NCI-H146 treated with DMSO at 0.1 percent for 48 hours (cell line): ENCODE results near the gene SCRG1.

ENCODE experiments used
- DNase-seq: peaks from one replicate; lab custom pipeline; 2025; ENCODE audit not compliant: unreplicated experiment; lab: John Stamatoyannopoulos, UW

Gene SCRG1

GRCh38 chr4:173398779-173399415 is at the start of gene SCRG1:
SCRG1 (minus strand) TSS chr4:173399116; CDS start chr4:173391414, 7,702 bp downstream.
- no peak for DNase-seq

DNA sequence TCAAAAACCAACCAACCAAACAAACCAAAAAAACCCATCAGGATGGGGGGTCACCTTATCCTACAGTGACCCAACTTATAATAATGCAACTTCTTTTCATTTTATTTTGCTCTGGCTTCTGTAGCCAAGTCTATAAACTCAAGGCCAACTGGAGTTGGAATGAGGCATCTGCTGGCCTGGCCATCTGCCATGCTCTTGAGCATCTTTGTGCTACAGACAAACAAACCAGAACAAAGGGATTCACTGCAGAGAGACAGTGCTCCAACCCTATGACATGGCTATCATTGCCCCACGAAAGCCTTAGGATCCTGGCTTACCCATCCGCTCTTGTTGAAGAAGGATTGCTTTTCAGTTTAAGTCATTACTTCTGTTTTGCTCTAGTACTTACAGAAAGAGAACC is 49.2 kb upstream of the SCRG1 start:
- DNase-seq: peak; percentile 44

DNA sequence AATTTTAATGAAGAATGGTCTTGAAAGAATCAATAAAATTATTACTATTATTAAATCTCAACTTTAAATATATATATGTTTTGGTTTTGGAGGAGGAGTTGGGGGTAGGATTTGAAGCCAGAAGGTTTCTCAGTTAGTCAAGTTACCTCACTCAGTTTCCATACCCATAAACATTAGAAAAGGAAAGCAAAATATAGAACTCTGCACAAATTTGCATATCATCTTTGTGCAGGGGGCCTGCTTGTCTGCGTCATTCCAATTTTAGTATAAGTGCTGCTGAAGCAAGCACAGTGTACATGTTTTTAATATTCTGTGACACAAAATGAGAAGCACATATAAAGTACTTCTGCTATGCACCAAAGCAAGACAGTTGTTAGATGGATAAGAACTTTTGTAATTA is 47.5 kb upstream of the SCRG1 start:
- DNase-seq: no peak

- no peak for DNase-seq
These were observed 44.2 kb upstream of the SCRG1 start for GRCh38 chr4:173443121-173443520.

DNA sequence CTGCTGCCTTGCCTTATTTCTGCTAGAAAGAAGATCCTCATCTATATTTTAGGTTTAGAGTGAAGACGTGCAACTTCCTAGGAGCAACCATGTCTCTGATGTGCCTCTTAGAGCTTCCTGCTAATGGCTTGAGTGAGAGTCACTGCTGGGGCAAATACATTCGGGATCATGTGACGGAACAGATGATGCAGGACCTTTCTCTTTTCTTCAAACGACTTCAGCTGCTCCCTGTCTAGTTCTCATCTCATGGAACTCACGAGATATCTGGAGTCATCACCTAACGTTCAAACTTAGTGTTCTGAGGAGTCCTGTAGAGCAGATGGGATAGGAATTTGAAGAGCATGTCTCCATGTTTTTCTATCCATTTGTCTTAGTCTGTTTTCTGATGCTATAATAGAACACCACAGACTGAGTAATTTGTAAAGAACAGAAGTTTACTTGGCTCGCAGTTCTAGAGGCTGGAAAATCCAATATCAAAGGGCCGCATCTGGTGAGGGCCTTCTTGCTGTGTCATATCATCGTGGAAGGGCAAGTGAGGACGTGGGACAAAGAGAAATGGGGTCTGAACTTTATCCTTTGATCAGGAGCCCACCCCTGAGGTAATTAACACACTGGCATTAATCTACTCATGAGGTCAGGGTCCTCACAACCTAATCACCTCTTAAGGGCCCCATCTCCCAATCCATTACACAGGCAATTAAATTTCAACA is 43.5 kb upstream of the SCRG1 start:
- no peak for DNase-seq

DNA sequence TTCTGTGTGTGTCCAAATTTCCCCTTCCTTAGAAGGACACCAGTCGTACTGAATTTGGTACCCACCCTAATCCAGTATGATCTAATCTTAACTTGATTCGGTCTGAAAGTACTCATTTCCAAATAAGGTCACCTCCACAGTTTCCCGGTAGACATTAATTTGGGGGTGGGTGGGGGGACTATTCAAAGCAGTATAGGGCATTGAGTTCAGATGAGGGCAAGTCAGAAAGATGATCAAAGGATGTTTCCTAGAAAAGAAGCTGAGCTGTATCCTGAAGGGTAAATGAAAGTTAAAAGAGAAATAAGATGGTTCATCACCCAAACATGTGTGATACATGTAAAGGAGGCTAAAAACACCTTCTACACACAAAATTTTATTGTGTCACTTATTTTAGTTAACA is 42.0 kb upstream of the SCRG1 start:
- no peak for DNase-seq

- DNase-seq: no peak
These were observed 37.9 kb upstream of the SCRG1 start for GRCh38 chr4:173436771-173437265.

- no peak for DNase-seq
These were observed 37.2 kb upstream of the SCRG1 start for GRCh38 chr4:173436149-173436579.

- no peak for DNase-seq
These were observed 35.3 kb upstream of the SCRG1 start for GRCh38 chr4:173434231-173434630.

GRCh38 chr4:173433447-173433846 is 34.5 kb upstream of the SCRG1 start:
- DNase-seq: no peak

DNA sequence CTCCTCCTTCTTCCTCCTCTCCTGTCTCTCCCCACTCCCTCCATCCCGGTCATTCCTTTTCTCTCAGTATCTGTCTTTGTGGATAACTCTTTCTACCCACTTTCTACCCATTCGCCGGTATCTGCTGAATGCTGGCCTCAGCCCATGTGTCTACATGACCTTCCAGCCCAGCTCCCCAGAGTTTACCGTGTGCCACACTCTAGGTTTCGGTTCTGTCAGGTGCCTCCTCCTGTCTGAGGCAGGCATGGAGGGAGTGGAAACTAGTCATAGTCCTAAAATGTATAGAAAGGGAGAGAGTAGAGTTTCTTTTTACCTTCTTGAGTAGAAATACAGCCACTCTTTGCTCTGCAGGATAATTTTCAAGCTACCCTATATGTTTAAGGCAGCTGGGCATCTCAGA is 33.5 kb upstream of the SCRG1 start:
- no peak for DNase-seq

DNA sequence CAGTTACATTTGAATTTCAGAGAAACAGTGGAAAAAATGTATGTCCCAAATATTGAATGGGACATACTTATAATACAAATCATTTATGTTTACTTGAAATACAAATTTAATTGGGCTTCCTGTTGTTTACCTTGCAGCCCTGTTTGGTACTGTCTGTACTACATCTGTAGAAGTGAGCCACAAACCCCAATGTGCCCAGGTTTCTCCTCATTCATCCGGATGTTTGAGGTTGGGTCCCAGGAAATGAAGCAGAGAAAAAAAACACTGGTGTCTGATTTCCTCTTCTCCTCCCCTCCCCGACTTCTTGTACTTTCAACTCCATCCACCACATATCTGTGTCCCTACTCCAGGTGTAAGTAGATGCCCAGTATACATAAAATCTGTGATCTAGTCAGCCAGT is 27.1 kb upstream of the SCRG1 start:
- DNase-seq: no peak

DNA sequence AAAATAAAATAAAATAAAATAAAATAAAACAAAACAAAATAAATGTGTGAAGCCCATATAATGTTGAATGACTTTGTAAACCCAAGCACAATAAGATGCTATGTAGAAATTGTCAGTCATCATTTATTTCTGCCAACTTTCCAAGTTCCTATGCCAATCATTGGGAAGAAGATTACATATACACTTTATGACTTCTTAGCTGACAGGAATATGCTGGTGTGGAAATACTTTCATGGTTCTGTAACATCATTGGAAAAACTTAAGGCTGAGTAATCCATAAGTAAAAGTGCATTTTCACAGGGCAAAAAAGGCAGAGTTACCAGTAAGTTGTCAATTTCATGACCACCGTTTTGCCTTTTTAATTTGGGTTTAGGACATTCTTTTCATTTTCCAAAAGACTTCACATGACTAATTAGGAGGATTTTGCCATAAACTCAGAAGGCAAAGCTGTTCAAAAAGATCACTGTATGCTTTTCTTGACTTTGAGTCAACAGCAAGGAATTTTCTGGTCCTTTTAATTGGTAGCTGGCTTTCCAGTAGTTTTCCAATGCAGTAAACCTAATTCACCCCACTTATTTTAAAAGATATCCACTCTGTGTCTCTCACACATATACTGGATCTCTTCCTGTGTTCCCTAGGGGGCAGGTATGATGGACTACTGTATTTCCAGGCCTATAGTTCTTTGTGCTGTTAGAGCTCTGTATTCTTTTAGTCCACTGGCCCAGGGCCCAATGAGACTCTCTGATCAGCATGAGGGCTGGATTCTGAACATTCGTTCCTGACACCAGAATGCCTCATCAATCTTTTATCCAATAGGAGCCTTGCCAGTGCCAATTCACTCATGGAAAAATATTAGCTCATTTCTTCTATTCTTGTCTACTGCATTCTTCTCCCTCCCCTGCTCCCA is 26.2 kb upstream of the SCRG1 start:
- no peak for DNase-seq

GRCh38 chr4:173420801-173421200 is 21.9 kb upstream of the SCRG1 start:
- no peak for DNase-seq

DNA sequence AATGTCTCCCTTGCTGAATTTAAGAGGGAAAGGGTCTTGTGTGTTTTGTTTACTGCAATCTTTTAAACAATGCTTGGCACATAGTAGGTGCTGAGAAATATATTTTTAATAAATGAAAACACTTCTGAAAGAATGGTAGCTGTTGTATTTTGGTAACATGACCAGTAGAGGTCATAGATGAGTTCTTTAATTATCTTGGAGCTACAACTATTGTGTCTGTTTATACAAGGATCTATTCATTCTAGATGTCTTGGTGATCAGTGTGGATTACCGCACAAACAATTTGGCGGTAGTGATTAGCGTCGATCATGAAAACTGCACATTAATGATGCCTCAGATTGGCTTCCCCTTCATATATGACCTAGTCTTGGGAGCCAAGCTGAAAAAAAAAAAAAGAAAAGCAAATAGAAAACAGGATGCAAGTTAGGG is 21.4 kb upstream of the SCRG1 start:
- DNase-seq: peak; percentile 28

GRCh38 chr4:173418639-173419038 is 19.7 kb upstream of the SCRG1 start:
- no peak for DNase-seq

GRCh38 chr4:173417833-173418232 is 18.9 kb upstream of the SCRG1 start:
- DNase-seq: no peak

DNA sequence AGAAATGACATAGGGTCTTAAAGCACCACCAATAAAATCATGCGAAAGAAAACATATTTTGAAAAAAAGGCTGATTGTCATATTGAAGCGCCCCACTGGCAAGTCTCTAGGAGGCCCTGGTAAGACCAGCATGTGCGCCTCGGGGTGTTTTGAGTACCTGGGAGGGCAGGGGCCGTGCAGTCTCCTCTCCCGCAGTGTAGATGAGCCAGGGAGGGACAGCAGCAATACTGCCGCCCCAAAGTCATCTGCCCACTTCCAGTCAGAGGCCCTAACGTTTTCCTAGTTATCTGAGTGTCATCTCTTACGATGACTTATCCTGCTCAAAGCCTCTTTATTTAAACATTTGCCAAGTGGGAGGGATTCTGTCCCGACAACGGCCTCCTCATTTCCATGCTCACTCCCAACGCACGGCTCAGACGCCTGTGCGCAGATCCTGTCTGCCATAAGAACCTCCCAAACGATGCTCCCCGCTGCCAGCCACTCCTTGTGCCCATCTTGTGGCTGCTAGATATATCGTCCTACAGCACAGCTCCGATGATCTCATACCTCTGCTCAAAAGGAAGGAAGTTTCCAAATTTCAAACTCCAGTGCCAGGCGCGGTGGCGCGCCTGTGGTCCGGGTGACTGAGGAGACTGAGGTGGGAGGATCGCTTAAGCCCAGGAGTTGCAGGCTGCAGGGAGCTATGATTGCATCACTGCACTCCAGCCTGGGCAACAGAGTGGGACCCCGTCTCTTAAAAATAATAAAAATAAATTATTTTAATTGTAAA is 17.2 kb upstream of the SCRG1 start:
- no peak for DNase-seq

- no peak for DNase-seq
These were observed 16.2 kb upstream of the SCRG1 start for GRCh38 chr4:173415092-173415491.

- DNase-seq: no peak
These were observed 15.5 kb upstream of the SCRG1 start for GRCh38 chr4:173414456-173414855.

DNA sequence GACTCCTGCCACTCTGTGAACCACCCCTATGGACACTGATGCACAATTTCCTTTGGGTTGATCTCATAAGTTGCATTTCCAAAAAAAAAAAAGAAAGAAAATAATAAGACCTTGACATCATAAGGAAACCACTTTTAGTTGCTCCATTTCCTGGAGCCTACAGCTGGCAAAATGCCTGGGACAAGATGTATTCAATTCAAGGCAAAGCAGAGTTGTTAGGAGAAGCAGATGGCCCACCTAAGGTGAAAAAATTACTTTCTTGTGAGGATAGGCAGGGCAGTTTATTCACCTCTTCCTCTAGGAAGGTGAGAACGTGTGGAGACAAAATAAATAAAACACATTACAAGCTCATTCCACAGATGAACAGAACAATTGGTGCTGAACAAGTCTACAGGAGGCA is 14.1 kb upstream of the SCRG1 start:
- no peak for DNase-seq
